Uterus (tissue), 4 donors: ENCODE data around the gene SMYD4. TPM values are rescaled to one million over a fixed set of nuclear protein-coding genes. Genes with fewer than 3 reads are reported as not detected.
A peak's percentile ranks its signal among the peaks of the same experiment; 100 is the strongest.

Experiments
- DNase-seq, 2 donors: peaks; one replicate each; pipeline ENCODE4 v3.0.0-alpha.2; 2019 to 2020
- H3K27ac ChIP-seq, 2 donors: fragments of 200-600 bp; sonication (generic); 1 replicate in 1 of 2; 2 replicates in 1 of 2; pipeline ENCODE4 v1.5.1; 2016 to 2018
- H3K27me3 ChIP-seq, 2 donors: fragments of 200-600 bp; sonication (generic); one replicate each; pipeline ENCODE4 v1.5.1; 2018 to 2019; ENCODE audit warnings: control low read depth in 1 of 2
- H3K36me3 ChIP-seq, 2 donors: fragments of 200-600 bp; sonication (generic); one replicate each; pipeline ENCODE4 v1.5.1; 2019; ENCODE audit warnings: control low read depth in 1 of 2
- H3K4me1 ChIP-seq, 2 donors: fragments of 200-600 bp; sonication (generic); one replicate each; pipeline ENCODE4 v1.5.1; 2018 to 2019; ENCODE audit warnings: control low read depth in 1 of 2
- H3K4me3 ChIP-seq, 2 donors: fragments of 200-600 bp; sonication (generic); 1 replicate in 1 of 2; 2 replicates in 1 of 2; pipeline ENCODE4 v1.5.1; 2018 to 2019; ENCODE audit warnings: mild to moderate bottlenecking in 1 of 2
- H3K9me3 ChIP-seq, 2 donors: fragments of 200-600 bp; sonication (generic); one replicate each; pipeline ENCODE4 v1.5.1; 2019; ENCODE audit warnings: control low read depth in 1 of 2
- POLR2A ChIP-seq, 2 donors: fragments of 450-650 bp; IDR thresholded peaks; one replicate each; pipeline ENCODE4 v1.6.1; 2016; ENCODE audit warnings: antibody characterized with exemption in 2 of 2, mild to moderate bottlenecking in 1 of 2, moderate library complexity in 1 of 2
- intact Hi-C: fragments of 100-400 bp; cut with DNase I; formaldehyde crosslinking; loops from one replicate; pipeline ENCODE4 v1.15.1; 2023; ENCODE audit warnings: low total_unique reads
- total RNA-seq, 4 donors: library from RNA; depleted of rRNA in 3 of 4; stranded (reverse); fragments of >200 nt in 3 of 4; gene quantifications; one replicate each; pipeline versions ENCODE4 v1.1.0 to v1.2.4, GENCODE V29; 2014 to 2023
- TF ChIP-seq, protein P1 (sequence below), 4 experiments: fragments of 200-600 bp in 2 of 4; fragments of 450-650 bp in 2 of 4; sonication (generic) in 2 of 4; IDR thresholded peaks; one replicate each; pipeline ENCODE4 v1.5.1; 2016 to 2019; ENCODE audit warnings: antibody characterized with exemption in 4 of 4, mild to moderate bottlenecking in 2 of 4, moderate library complexity in 1 of 4
- donor health status: DM: yes; HTN: yes; CAD: no.

SMYD4 gene
- total RNA-seq, 4 donors from 2014 or later, result 19.1 to 101 (median 30.5) TPM

DNA sequence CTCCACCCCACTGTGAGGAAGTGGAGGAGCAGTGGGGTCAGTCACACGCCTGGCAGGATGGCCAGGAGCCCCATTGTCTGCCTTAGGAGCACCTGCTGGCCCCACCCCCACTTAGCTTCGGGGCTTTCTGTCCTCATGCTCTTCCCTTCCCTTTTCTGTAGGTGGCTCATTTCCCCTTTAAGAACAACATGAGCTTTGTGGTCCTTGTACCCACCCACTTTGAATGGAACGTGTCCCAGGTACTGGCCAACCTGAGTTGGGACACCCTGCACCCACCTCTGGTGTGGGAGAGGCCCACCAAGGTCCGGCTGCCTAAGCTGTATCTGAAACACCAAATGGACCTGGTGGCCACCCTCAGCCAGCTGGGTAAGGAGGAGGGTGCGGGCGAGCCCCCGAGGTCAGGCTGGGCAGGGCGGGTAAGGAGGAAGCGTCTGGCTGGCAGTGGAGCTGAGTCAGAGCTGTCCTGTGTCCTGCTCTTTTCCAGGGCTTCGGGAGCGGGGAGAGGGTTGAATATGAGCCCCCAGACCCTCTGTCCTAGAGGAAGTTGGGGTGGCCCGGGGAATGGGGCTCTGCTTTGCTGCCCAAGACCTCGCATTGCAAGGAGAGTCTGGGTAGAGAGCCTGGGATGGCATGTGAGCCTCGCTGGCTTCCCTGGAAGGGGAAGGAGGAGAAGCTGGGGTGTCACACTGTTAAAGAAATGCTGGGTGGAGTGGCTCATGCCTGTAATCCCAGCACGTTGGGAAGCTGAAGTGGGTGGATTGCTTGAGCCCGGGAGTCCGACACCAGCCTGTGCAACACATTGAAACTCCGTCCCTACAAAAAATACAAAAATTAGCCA lies 77.1 kb downstream of the SMYD4 start:
- H3K9me3 ChIP-seq, result no peaks in the 10 kb centered on the region
- H3K4me1 ChIP-seq, result peaks cover 0 to 6% of the 10 kb centered on the region in 2 donors
- H3K4me3 ChIP-seq, result no peak overlapping the region
- H3K27me3 ChIP-seq, result no peaks in the 10 kb centered on the region
- no peak for DNase-seq
- intact Hi-C loops, result no loop called here
- peak overlapping the region in 1 of 2 donors; percentile 52 for H3K27ac ChIP-seq
- H3K36me3 ChIP-seq, result no peaks in the 10 kb centered on the region
- TF ChIP-seq POLR2A (IDR thresholded peaks at IDR 0.05), result no peak
- TF ChIP-seq, protein P1, sequence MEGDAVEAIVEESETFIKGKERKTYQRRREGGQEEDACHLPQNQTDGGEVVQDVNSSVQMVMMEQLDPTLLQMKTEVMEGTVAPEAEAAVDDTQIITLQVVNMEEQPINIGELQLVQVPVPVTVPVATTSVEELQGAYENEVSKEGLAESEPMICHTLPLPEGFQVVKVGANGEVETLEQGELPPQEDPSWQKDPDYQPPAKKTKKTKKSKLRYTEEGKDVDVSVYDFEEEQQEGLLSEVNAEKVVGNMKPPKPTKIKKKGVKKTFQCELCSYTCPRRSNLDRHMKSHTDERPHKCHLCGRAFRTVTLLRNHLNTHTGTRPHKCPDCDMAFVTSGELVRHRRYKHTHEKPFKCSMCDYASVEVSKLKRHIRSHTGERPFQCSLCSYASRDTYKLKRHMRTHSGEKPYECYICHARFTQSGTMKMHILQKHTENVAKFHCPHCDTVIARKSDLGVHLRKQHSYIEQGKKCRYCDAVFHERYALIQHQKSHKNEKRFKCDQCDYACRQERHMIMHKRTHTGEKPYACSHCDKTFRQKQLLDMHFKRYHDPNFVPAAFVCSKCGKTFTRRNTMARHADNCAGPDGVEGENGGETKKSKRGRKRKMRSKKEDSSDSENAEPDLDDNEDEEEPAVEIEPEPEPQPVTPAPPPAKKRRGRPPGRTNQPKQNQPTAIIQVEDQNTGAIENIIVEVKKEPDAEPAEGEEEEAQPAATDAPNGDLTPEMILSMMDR (IDR thresholded peaks at IDR 0.05), result no peak

DNA sequence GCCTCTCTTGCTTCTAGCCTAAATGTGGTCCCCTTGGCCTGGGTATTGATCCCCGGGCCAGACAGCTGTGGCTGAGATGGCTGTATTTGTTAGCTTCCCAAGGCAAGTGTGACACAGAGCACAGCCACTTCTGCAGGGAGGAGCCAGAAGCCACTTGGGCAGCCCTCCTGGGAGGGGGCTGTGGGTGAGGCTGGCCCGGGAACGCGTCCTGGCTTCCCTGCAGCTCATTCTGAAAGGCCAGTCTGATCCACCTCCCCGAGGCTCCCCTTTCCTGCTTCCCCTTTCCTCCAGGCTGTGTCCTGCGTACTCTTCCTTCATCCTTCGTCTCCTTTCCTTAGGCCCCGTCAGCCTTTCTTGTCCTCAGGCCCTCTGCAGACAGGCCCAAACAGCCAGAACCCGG lies 79.1 kb downstream of the SMYD4 start:
- H3K4me3 ChIP-seq, result no peak overlapping the region
- H3K27ac ChIP-seq, result no peak overlapping the region
- no peak for DNase-seq
- no peak for TF ChIP-seq POLR2A (IDR thresholded peaks at IDR 0.05)
- TF ChIP-seq, protein P1 (IDR thresholded peaks at IDR 0.05), result no peak
- H3K4me1 ChIP-seq, result peaks cover 0 to 5% of the 10 kb centered on the region in 2 donors
- no peaks in the 10 kb centered on the region for H3K36me3 ChIP-seq
- no peaks in the 10 kb centered on the region for H3K9me3 ChIP-seq
- intact Hi-C loops, result no loop called here
- no peaks in the 10 kb centered on the region for H3K27me3 ChIP-seq

DNA sequence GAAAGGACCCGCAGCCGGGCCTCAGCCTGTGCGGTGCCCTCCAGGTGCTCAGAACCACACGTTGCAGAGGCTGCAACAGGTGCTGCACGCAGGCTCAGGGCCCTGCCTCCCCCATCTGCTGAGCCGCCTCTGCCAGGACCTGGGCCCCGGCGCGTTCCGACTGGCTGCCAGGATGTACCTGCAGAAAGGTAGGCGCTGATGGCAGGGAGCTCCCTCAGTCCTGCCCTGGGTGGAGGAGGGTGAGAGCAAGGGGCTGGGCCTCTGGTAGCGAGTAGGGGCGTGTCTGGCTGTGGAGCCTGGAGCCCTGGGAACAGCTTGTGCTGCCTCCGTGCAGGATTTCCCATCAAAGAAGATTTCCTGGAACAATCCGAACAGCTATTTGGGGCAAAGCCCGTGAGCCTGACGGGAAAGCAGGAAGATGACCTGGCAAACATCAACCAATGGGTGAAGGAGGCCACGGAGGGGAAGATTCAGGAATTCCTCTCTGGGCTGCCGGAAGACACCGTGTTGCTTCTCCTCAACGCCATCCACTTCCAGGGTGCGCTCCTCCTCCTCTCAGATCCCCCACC lies 82.6 kb downstream of the SMYD4 start:
- H3K27me3 ChIP-seq, result no peaks in the 10 kb centered on the region
- no peaks in the 10 kb centered on the region for H3K36me3 ChIP-seq
- DNase-seq, result peak; percentile 67 to 70
- H3K9me3 ChIP-seq, result no peaks in the 10 kb centered on the region
- H3K27ac ChIP-seq, result peak overlapping the region; percentile 55 to 59
- no peaks in the 10 kb centered on the region for H3K4me1 ChIP-seq
- intact Hi-C loops, result no loop called here
- H3K4me3 ChIP-seq, result no peak overlapping the region
- no peak for TF ChIP-seq POLR2A (IDR thresholded peaks at IDR 0.05)
- TF ChIP-seq, protein P1 (IDR thresholded peaks at IDR 0.05), result no peak

DNA sequence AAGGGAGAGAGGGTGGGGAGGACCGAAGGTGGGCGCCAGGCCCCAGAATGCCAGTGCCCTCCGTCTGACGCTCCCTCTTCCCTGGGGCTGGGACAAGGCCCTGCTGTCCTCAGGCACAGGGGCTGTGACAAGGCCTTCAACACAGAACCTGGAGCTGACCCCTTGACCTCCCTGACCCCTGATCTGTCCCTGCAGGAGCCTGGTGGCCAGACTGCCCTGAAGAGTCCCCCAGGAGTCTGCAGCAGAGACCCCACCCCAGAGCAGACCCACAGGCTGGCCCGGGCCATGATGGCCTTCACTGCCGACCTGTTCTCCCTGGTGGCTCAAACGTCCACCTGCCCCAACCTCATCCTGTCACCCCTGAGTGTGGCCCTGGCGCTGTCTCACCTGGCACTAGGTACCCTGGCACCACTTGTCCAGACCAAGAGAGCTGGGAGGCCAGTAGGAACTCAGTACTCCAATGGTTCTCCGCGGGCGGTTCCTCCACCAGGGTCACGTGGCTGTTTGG lies 84.1 kb downstream of the SMYD4 start:
- TF ChIP-seq POLR2A (IDR thresholded peaks at IDR 0.05), result no peak
- TF ChIP-seq, protein P1 (IDR thresholded peaks at IDR 0.05), result no peak
- DNase-seq, result peak in 1 of 2 donors; percentile 32
- intact Hi-C loops, result no loop called here
- H3K9me3 ChIP-seq, result no peaks in the 10 kb centered on the region
- H3K4me3 ChIP-seq, result no peak overlapping the region
- no peaks in the 10 kb centered on the region for H3K36me3 ChIP-seq
- no peaks in the 10 kb centered on the region for H3K27me3 ChIP-seq
- no peak overlapping the region for H3K27ac ChIP-seq
- H3K4me1 ChIP-seq, result no peaks in the 10 kb centered on the region
